KOPT-K1 (cell line): Measurements from ENCODE around the gene BEX1.
"Not testable (repeated sequence)": the region's sequence is repeated elsewhere in the genome, so short reads cannot be mapped to it uniquely, and the experiment has no call there.

Source experiments
- H3K27ac ChIP-seq: fragments of 200-600 bp; sonication (generic); 2 replicates; pipeline ENCODE4 v1.5.1; 2016; ENCODE audit warnings: antibody characterized with exemption, mild to moderate bottlenecking, low read depth, low read length; ENCODE audit not compliant: poor library complexity, severe bottlenecking
- H3K36me3 ChIP-seq: fragments of 200-600 bp; sonication (generic); 2 replicates; pipeline ENCODE4 v1.5.1; 2017; ENCODE audit warnings: antibody characterized with exemption, mild to moderate bottlenecking, low read length, moderate library complexity; ENCODE audit not compliant: insufficient read depth
- H3K9me3 ChIP-seq: fragments of 200-600 bp; sonication (generic); 2 replicates; pipeline ENCODE4 v1.5.1; 2017; ENCODE audit warnings: antibody characterized with exemption, low read length, mild to moderate bottlenecking; ENCODE audit not compliant: insufficient read depth, poor library complexity, severe bottlenecking

BEX1 gene

DNA sequence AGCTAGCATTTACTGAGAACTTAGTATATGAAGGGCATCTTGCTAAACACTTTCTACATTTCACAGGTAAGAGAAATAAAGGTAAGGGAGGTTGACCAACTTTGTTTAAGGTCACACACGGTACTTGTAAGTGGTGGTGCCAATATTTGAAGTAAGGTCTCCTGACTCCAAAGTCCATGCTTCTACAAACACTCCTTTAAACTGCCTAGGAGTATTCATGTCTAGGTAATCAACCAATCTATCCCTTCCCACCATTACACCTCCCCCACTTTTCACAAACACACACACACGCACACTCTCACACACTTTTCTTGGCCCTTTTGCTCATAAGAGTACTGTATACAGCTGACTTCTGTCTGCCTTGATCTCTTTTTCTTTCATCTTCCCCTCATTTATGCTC lies 7.1 kb downstream of the BEX1 start:
- no peak overlapping the region for H3K27ac ChIP-seq
- H3K9me3 ChIP-seq: no peaks in the 10 kb centered on the region
- no peaks in the 10 kb centered on the region for H3K36me3 ChIP-seq

DNA sequence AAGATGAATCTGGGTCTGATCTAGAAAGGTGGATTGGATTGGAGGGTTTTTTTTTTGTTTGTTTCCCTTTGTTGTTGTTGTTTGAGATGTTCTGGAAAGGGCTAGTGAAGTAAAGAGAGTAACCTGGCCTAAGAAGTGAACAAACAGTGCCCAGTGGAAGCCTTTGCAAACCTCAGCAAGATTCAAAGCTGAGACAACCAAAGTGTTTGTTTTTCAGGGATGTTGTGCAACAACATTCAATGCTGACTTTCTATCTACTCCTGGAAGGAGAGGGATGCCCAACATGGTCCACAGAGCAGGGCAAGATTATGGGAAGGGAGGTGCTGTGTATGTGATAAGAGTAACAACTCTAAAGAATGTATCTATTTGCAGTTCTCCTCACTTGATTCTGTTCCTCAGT lies 11.3 kb downstream of the BEX1 start:
- Histone ChIP-seq H3K36me3 (no peaks in the 10 kb centered on the region), H3K27ac (no peak overlapping the region), H3K9me3 (no peaks in the 10 kb centered on the region)

DNA sequence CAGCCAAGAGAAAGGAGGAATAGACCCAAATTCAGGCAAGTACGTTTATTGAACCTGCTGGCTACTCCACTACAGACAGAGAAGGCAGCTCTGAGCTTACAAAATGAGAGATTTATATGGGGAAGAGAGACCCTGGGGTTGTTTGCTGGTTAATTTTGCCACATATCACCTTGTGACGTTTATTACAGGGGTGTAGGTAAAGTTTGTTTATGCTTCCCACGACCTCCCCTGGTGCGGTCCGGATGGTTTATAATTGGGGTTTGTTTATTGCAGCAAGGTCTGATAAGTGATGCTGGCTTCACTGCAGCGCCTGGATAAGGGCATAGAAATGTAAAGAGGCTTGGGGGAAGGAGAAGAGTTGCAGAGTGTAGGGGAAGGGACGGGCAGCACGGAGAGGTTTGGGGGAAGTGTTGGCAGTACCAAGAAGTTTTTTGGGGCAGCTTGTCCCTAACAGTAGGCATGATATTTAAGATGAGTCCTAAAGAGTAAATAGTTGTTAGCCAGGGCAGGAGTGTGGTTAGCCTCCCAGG lies 12.6 kb downstream of the BEX1 start:
- Histone ChIP-seq H3K36me3 (no peaks in the 10 kb centered on the region), H3K27ac (no peak overlapping the region), H3K9me3 (no peaks in the 10 kb centered on the region)

DNA sequence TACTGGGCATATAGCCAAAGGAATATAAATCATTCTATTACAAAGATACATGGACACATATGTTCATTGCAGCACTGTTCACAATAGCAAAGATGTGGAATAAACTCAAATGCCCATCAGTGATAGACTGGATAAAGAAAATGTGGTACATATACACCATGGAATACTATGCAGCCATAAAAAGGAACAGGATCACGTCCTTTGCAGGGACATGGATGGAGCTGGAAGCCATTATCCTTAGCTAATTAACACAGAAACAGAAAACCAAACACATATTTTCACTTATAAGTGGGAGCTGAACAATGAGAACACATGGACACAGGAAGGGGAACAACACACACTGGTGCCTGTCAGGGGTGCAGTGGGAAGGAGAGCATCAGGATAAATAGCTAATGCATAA lies 30.6 kb downstream of the BEX1 start:
- H3K36me3 ChIP-seq, H3K9me3 ChIP-seq, H3K27ac ChIP-seq: not testable (repeated sequence)

DNA sequence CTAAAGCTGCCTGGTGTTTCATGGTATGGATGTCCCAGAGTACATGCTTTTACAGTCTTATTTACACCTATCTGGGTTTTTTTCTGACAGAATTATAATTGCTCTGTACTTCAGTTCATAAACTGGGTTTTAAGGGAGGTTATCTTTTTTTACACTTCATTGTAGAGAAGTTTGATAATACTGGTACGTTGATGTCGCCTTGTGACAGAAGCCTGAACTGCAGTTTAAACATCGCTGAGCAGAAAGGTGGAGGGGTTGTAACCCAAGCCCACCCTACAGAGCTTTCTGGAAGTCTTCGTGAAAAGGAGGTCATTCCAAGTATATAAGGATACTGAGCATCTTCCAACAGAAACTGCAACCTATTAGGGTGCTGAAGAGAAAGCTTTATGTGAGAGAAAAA lies 46.4 kb downstream of the BEX1 start:
- H3K36me3 ChIP-seq: no peaks in the 10 kb centered on the region
- H3K27ac ChIP-seq: no peak overlapping the region
- H3K9me3 ChIP-seq: no peaks in the 10 kb centered on the region

DNA sequence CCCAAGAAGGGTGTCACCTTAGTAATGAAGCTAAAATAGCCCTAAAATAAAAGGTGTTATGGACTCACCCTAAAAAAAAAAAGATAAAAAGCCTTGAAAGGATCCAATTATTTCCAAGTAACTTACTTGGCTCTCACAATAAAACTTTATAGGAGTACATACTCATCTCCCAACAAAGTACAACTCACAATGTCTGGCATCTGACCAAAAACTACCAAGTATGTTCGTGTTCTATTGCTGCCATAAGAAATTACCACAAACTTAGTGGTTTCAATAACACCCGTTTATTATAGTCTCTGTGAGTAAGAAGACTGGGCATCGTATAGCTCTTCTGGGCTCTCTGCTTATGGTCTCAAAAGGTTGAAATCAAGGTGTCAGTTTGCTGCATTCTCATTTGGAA lies 51.0 kb downstream of the BEX1 start:
- Histone ChIP-seq H3K9me3 (no peaks in the 10 kb centered on the region), H3K36me3 (no peaks in the 10 kb centered on the region), H3K27ac (no peak overlapping the region)
